HL-60 (cell line): Measurements from ENCODE around the gene KAZN.

ENCODE experiments used
- DNase-seq, 2 experiments: peaks; one replicate each; pipeline ENCODE4 v3.0.0-alpha.2; 2010 to 2020; ENCODE audit warnings: low read depth in 1 of 2, low spot score in 1 of 2
- H3K27ac ChIP-seq: fragments of 250-450 bp; sonication (Bioruptor Pico); replicated peaks from 2 replicates; pipeline ENCODE4 v1.5.1; 2020; ENCODE audit warnings: mild to moderate bottlenecking, moderate library complexity
- H3K27me3 ChIP-seq: fragments of 250-450 bp; sonication (Bioruptor Pico); 2 replicates; pipeline ENCODE4 v1.5.1; 2021; ENCODE audit warnings: mild to moderate bottlenecking, moderate library complexity; ENCODE audit not compliant: insufficient read depth, poor library complexity, severe bottlenecking
- H3K4me3 ChIP-seq: replicated peaks from 2 replicates; pipeline ENCODE4 v1.5.1; 2011; ENCODE audit warnings: mild to moderate bottlenecking, control low read depth, low read length; ENCODE audit not compliant: insufficient read depth
- GABPA ChIP-seq: IDR thresholded peaks from 2 replicates; pipeline ENCODE4 v1.6.1; 2012; ENCODE audit warnings: low read depth
- POLR2AphosphoS5 ChIP-seq: IDR thresholded peaks from 2 replicates; pipeline ENCODE4 v1.6.1; 2012; ENCODE audit warnings: low read depth
- SPI1 ChIP-seq: IDR thresholded peaks from 2 replicates; pipeline ENCODE4 v1.6.1; 2012; ENCODE audit warnings: low read depth, mild to moderate bottlenecking, borderline replicate concordance
- TF ChIP-seq, protein P1 (sequence below): IDR thresholded peaks from 2 replicates; pipeline ENCODE4 v1.6.1; 2012; ENCODE audit warnings: low read depth; ENCODE audit not compliant: insufficient replicate concordance
- TF ChIP-seq, protein P2 (sequence below): IDR thresholded peaks from one replicate; pipeline ENCODE4 v1.5.1; 2011; ENCODE audit warnings: low read length, control low read depth, inconsistent platforms; ENCODE audit not compliant: insufficient read depth

Gene KAZN

DNA sequence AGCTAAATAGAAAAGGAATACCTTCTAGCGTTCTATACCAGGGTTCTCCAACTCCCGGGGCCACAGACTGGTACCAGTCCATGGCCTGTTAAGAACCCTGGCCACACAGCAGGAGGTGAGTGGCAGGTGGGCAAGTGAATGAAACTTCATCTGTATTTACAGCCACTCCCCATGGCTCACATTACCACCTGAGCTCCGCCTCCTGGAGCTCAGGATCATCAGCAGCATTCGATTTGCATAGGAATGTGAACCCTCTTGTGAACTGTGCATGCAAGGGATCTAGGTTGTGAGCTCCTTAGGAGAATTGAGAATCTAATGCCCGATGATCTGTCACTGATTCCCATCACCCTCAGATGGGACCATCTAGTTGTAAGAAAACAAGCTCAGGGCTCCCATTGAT, 107.3 kb downstream of the KAZN start:
- Histone ChIP-seq H3K4me3 (no peak overlapping the region), H3K27ac (no peak overlapping the region), H3K27me3 (no peaks in the 10 kb centered on the region)
- DNase-seq: no peak
- TF ChIP-seq SPI1 (no peak), GABPA (no peak), POLR2AphosphoS5 (no peak)
- TF ChIP-seq, protein P1, sequence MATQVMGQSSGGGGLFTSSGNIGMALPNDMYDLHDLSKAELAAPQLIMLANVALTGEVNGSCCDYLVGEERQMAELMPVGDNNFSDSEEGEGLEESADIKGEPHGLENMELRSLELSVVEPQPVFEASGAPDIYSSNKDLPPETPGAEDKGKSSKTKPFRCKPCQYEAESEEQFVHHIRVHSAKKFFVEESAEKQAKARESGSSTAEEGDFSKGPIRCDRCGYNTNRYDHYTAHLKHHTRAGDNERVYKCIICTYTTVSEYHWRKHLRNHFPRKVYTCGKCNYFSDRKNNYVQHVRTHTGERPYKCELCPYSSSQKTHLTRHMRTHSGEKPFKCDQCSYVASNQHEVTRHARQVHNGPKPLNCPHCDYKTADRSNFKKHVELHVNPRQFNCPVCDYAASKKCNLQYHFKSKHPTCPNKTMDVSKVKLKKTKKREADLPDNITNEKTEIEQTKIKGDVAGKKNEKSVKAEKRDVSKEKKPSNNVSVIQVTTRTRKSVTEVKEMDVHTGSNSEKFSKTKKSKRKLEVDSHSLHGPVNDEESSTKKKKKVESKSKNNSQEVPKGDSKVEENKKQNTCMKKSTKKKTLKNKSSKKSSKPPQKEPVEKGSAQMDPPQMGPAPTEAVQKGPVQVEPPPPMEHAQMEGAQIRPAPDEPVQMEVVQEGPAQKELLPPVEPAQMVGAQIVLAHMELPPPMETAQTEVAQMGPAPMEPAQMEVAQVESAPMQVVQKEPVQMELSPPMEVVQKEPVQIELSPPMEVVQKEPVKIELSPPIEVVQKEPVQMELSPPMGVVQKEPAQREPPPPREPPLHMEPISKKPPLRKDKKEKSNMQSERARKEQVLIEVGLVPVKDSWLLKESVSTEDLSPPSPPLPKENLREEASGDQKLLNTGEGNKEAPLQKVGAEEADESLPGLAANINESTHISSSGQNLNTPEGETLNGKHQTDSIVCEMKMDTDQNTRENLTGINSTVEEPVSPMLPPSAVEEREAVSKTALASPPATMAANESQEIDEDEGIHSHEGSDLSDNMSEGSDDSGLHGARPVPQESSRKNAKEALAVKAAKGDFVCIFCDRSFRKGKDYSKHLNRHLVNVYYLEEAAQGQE: no peak
- TF ChIP-seq, protein P2, sequence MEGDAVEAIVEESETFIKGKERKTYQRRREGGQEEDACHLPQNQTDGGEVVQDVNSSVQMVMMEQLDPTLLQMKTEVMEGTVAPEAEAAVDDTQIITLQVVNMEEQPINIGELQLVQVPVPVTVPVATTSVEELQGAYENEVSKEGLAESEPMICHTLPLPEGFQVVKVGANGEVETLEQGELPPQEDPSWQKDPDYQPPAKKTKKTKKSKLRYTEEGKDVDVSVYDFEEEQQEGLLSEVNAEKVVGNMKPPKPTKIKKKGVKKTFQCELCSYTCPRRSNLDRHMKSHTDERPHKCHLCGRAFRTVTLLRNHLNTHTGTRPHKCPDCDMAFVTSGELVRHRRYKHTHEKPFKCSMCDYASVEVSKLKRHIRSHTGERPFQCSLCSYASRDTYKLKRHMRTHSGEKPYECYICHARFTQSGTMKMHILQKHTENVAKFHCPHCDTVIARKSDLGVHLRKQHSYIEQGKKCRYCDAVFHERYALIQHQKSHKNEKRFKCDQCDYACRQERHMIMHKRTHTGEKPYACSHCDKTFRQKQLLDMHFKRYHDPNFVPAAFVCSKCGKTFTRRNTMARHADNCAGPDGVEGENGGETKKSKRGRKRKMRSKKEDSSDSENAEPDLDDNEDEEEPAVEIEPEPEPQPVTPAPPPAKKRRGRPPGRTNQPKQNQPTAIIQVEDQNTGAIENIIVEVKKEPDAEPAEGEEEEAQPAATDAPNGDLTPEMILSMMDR: no peak

DNA sequence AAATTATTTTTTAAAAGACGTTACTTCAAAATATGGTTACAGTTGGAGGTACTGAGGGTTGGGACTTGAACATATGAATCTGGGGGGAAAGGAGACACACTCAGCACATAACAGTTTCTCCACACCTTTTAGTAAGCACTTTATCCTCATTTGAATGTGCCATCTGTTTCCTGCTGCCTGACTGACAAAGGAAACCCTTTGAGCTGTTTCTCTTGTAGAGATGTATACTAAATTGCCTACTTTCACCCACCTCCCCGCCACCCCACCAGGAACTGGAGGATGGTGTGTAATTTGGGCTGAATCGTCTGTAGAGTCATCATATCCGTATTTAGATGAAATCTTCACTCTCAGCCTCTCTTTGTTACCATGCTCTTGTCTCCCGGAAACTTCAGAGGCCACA, 108.1 kb downstream of the KAZN start:
- Histone ChIP-seq H3K27me3 (no peaks in the 10 kb centered on the region), H3K27ac (no peak overlapping the region), H3K4me3 (no peak overlapping the region)
- DNase-seq: no peak
- TF ChIP-seq POLR2AphosphoS5 (no peak), SPI1 (no peak), GABPA (no peak)
- TF ChIP-seq, protein P1: no peak
- TF ChIP-seq, protein P2: no peak

DNA sequence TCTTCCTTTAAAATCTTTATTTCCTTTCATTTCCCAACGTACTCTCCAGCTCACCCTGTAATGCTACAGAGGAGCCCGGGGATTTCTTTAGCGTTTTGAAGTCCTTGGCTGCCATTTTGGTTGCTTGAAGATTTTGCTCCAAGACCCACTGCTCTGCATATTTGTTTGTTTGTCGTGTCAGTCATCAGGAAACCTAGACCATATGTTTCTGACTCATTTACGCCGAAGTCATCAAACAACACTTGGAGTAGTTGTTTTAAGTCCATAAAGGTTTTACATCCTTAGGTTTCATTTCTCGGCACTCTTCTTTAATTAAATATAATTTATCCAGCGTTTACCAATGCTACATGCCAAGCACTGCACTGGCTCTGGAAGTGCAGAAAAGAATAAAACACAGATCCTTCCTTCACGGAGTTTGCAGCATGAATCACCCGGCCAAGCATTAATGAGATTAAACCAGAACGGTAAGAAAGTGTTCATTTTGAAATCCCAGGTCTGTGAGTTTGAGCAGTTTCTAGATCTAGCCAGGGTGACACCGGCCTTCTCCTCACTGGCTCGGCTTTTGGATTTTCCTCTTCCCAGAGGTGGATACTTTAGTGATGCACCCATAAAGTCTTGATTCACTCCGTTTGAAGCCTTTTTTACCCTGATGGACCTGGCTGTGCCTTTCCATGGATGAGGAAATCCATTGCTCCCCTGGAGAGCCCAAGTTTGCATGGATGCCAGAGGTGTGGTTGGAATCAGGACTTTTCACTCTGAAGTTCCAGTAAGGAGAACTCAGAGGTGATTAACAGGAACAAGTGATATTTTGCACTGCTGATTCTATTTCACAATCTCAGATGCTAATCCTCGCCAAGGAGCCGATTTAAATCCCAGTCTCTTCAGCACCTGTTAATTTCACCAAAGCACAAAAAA, 109.3 kb downstream of the KAZN start:
- H3K27ac ChIP-seq: no peak overlapping the region
- H3K27me3 ChIP-seq: no peaks in the 10 kb centered on the region
- H3K4me3 ChIP-seq: no peak overlapping the region
- no peak for DNase-seq
- TF ChIP-seq, protein P2: no peak

DNA sequence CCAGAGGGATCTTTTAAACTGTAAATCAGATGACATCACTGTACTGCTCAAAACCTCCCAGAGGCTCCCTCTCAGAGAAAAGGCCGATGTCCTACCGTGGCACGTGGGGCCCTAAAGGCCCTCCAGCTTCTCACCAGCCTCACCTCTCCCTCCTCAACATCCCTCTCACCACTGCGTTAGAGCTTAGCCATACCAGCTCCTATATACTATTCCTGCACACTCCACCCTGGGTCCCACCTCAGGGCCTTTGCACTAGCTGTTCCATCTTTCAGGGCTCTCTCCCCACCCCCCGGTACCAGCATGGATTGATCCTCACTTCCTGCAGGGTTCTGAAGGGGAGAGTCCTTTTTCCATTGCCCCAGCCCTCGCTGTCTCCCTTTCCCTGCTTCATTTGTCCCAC, 111.8 kb downstream of the KAZN start:
- no peaks in the 10 kb centered on the region for H3K27me3 ChIP-seq
- no peak overlapping the region for H3K27ac ChIP-seq
- TF ChIP-seq GABPA (no peak), POLR2AphosphoS5 (no peak), SPI1 (no peak)
- TF ChIP-seq, protein P1: no peak
- TF ChIP-seq, protein P2: no peak
- no peak for DNase-seq
- no peak overlapping the region for H3K4me3 ChIP-seq
